ACHN (cell line): Measurements from ENCODE around the gene CELSR2.

Source experiments
- DNase-seq: peaks from one replicate; pipeline ENCODE4 v3.0.0-alpha.2; 2015
- in situ Hi-C: cut with HindIII; loops from 2 replicates; pipeline ENCODE4 v1.10.0; 2017; ENCODE audit warnings: low sequenced_read_pairs, low pct_ligation_motif_present, low pct_unique_long_range_greater_than_20kb

CELSR2 gene

DNA sequence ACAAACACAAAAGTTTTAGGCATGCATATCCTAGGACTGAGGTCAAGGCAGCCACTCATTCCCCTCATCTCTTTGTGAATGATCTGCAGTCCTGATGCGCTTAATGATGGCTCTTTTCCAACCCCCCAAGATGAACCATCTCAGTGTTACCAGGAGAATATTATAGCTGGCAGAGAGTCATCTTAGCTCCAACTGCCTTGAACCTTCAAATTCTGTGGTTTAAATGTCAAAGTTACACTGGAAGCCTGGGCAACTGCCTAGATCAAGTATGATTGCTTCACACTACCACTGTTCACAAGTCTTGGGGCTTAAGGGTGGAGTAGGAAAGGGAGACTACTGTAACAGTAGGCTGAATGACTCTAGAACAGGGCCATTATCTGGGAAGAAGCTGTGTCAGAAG is 65.5 kb downstream of the CELSR2 start:
- in situ Hi-C loops: no loop called here
- no peak for DNase-seq

DNA sequence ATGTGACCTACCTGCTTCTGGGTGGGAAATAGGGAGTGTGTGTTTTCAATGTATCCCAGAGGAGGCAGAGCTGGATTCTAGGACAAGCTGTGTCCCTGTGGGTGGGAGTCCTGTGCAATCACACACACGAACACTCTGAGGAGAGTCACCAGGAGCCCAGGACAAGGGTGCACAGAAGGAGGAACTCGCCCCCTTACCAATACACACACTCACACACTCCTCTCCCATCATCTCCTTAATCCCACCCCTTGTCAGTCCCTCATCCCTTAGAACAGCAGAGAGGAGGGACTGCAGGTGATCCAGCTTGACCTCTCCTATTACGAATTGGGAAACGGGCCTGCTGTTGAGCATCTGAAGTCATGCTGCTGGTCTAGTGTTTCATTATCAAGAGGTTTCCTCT is 65.9 kb downstream of the CELSR2 start:
- in situ Hi-C loops: no loop called here

GRCh38 chr1:109316506-109316905 is 67.2 kb downstream of the CELSR2 start:
- in situ Hi-C loops: no loop called here
- DNase-seq: no peak

More for the DNA sequence above, 65.9 kb downstream of the CELSR2 start:
- DNase-seq: no peak

GRCh38 chr1:109319114-109319513 is 69.8 kb downstream of the CELSR2 start:
- DNase-seq: no peak
- in situ Hi-C loops: no loop called here

DNA sequence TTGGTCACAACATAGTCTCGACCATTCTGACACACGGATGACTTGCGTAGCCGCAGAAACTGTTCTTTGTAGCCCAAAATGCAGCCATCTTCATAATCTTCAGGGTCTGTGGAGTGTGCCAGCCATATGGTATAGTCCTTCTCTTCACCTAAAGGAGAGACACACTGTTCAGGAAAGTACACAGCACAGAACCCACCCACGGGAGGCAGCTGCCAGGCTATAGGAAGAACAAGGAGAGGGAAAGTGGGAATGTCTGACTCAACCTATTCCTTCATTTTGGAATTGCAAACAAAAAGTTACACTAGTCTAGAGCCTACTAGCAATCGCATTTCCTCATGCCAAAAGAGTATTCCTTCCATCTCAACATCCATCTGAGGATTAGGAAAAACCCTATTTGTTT is 73.6 kb downstream of the CELSR2 start:
- in situ Hi-C loops: no loop called here
- DNase-seq: no peak
